Activated gamma-delta T cell (primary cell): Measurements from ENCODE around the gene HPS1.

Experiments
- DNase-seq: peaks from one replicate; lab custom pipeline; 2025; lab: John Stamatoyannopoulos, UW

HPS1 gene

GRCh38 chr10:98463976-98464754 is 17.4 kb upstream of the HPS1 start:
- DNase-seq: no peak

- DNase-seq: no peak
Observed at GRCh38 chr10:98463016-98463415, 16.3 kb upstream of the HPS1 start.

- DNase-seq: no peak
Observed at GRCh38 chr10:98461500-98461842, 14.7 kb upstream of the HPS1 start.

GRCh38 chr10:98460837-98461499 is 14.2 kb upstream of the HPS1 start:
- no peak for DNase-seq

GRCh38 chr10:98458809-98459784 is 12.4 kb upstream of the HPS1 start:
- DNase-seq: no peak

- DNase-seq: no peak
Observed at GRCh38 chr10:98457721-98458120, 11.0 kb upstream of the HPS1 start.

- no peak for DNase-seq
Observed at GRCh38 chr10:98456686-98457482, 10.1 kb upstream of the HPS1 start.

- no peak for DNase-seq
Observed at GRCh38 chr10:98456043-98456570, 9.4 kb upstream of the HPS1 start.

- no peak for DNase-seq
Observed at GRCh38 chr10:98453729-98454128, 7.0 kb upstream of the HPS1 start.

GRCh38 chr10:98450618-98451017 is 3.9 kb upstream of the HPS1 start:
- no peak for DNase-seq

GRCh38 chr10:98449287-98449686 is 2.6 kb upstream of the HPS1 start:
- no peak for DNase-seq

- DNase-seq: no peak
Observed at GRCh38 chr10:98446151-98446660, 529 bp downstream of the HPS1 start.

- no peak for DNase-seq
Observed at GRCh38 chr10:98445200-98445812, 1.4 kb downstream of the HPS1 start.

GRCh38 chr10:98444314-98445006 is 2.3 kb downstream of the HPS1 start:
- DNase-seq: no peak

- DNase-seq: no peak
Observed at GRCh38 chr10:98438715-98439114, 8.0 kb downstream of the HPS1 start.

- no peak for DNase-seq
Observed at GRCh38 chr10:98436704-98437103, 10.0 kb downstream of the HPS1 start.

- DNase-seq: no peak
Observed at GRCh38 chr10:98435178-98435577, 11.6 kb downstream of the HPS1 start.

- no peak for DNase-seq
Observed at GRCh38 chr10:98433881-98434732, 12.6 kb downstream of the HPS1 start.

- DNase-seq: no peak
Observed at GRCh38 chr10:98433371-98433770, 13.4 kb downstream of the HPS1 start.
